Spleen (tissue), 7 donors: ENCODE data around the gene GRAMD1A.

Experiments
- CTCF ChIP-seq, 11 experiments: fragments of 200-600 bp in 7 of 11; fragments of 450-650 bp in 4 of 11; sonication (generic) in 4 of 11; IDR thresholded peaks in 8 of 11; conservative IDR thresholded peaks in 3 of 11; 1 replicate in 7 of 11; 2 replicates in 4 of 11; pipeline versions ENCODE4 v1.4.0 to v1.8.0; 2016 to 2021; ENCODE audit warnings: antibody characterized with exemption in 11 of 11, inconsistent platforms in 4 of 11, mild to moderate bottlenecking in 1 of 11
- POLR2AphosphoS5 ChIP-seq, 3 donors: sonication (generic); formaldehyde crosslinking; IDR thresholded peaks; one replicate each; pipeline ENCODE4 v1.5.1; 2017; ENCODE audit warnings: antibody characterized with exemption in 3 of 3
- donor health status: DM: no; HTN: no; CAD: no; lungs with moderate emphysema.
- donor health status: DM: no; HTN: no; CAD: no.
- donor health status: DM: no; HTN: no; CAD: no.

- no peak for TF ChIP-seq CTCF (IDR thresholded peaks at IDR 0.05 in 8 of 11, conservative IDR thresholded peaks at IDR 0.05 in 3 of 11)
- no peak for TF ChIP-seq POLR2AphosphoS5 (IDR thresholded peaks at IDR 0.05)
Measured at GRCh38 chr19:34982275-34982674, 17.8 kb upstream of the GRAMD1A start.
